BE2C (cell line): Measurements from ENCODE around the gene SAMD4B.

ENCODE experiments used
- DNase-seq: peaks from one replicate; pipeline ENCODE4 v3.0.0-alpha.2; 2020
- H3K27me3 ChIP-seq: fragments of 250-450 bp; sonication (Bioruptor Pico); 2 replicates; pipeline ENCODE4 v1.5.1; 2020; ENCODE audit warnings: mild to moderate bottlenecking
- H3K36me3 ChIP-seq: fragments of 250-450 bp; sonication (Bioruptor Pico); 2 replicates; pipeline ENCODE4 v1.5.1; 2020; ENCODE audit warnings: mild to moderate bottlenecking
- H3K4me1 ChIP-seq: fragments of 250-450 bp; sonication (Bioruptor Pico); 2 replicates; pipeline ENCODE4 v1.5.1; 2020
- H3K4me3 ChIP-seq: 2 replicates; pipeline ENCODE4 v1.5.1; 2011; ENCODE audit warnings: low read depth, low read length
- H3K9me3 ChIP-seq: fragments of 250-450 bp; sonication (Bioruptor Pico); 2 replicates; pipeline ENCODE4 v1.5.1; 2020
- CTCF ChIP-seq: IDR thresholded peaks from 2 replicates; pipeline ENCODE4 v1.5.1; 2012; ENCODE audit warnings: mild to moderate bottlenecking, low read depth, low read length

SAMD4B gene

GRCh38 chr19:39397360-39398296, 55.4 kb downstream of the SAMD4B start:
- DNase-seq = peak; percentile 92
- Histone ChIP-seq H3K4me1 (peaks cover 18% of the 10 kb centered on the region), H3K4me3 (no peak overlapping the region), H3K36me3 (peaks cover 9% of the 10 kb centered on the region), H3K27me3 (no peaks in the 10 kb centered on the region), H3K9me3 (no peaks in the 10 kb centered on the region)
- TF ChIP-seq CTCF = peak; percentile 93

GRCh38 chr19:39398297-39398864, 56.2 kb downstream of the SAMD4B start:
- no peak for TF ChIP-seq CTCF
- Histone ChIP-seq H3K9me3 (no peaks in the 10 kb centered on the region), H3K27me3 (no peaks in the 10 kb centered on the region), H3K4me3 (no peak overlapping the region), H3K4me1 (peaks cover 22% of the 10 kb centered on the region), H3K36me3 (peaks cover 8% of the 10 kb centered on the region)
- DNase-seq = no peak

- no peak for DNase-seq
- Histone ChIP-seq H3K4me3 (no peak overlapping the region), H3K9me3 (no peaks in the 10 kb centered on the region), H3K36me3 (no peaks in the 10 kb centered on the region), H3K27me3 (no peaks in the 10 kb centered on the region), H3K4me1 (peaks cover 29% of the 10 kb centered on the region)
- TF ChIP-seq CTCF = no peak
Measured at GRCh38 chr19:39399668-39400050, 57.4 kb downstream of the SAMD4B start.

GRCh38 chr19:39400061-39400460, 57.8 kb downstream of the SAMD4B start:
- H3K27me3 ChIP-seq = no peaks in the 10 kb centered on the region
- no peaks in the 10 kb centered on the region for H3K9me3 ChIP-seq
- no peak for DNase-seq
- H3K36me3 ChIP-seq = no peaks in the 10 kb centered on the region
- H3K4me3 ChIP-seq = no peak overlapping the region
- peaks cover 29% of the 10 kb centered on the region for H3K4me1 ChIP-seq
- no peak for TF ChIP-seq CTCF

GRCh38 chr19:39401070-39401548, 58.9 kb downstream of the SAMD4B start:
- H3K4me1 ChIP-seq = peaks cover 29% of the 10 kb centered on the region
- TF ChIP-seq CTCF = no peak
- no peak for DNase-seq
- no peaks in the 10 kb centered on the region for H3K36me3 ChIP-seq
- H3K9me3 ChIP-seq = no peaks in the 10 kb centered on the region
- H3K27me3 ChIP-seq = no peaks in the 10 kb centered on the region
- H3K4me3 ChIP-seq = no peak overlapping the region
